Testis (tissue), 3 donors: Measurements from ENCODE around the gene EYS. TPM values are rescaled to one million over a fixed set of nuclear protein-coding genes. Genes with fewer than 3 reads are reported as not detected.

ENCODE experiments used
- DNase-seq: peaks from one replicate; pipeline ENCODE4 v3.0.0-alpha.2; 2019
- H3K27ac ChIP-seq, 2 donors: fragments of 200-600 bp; sonication (generic); one replicate each; pipeline ENCODE4 v1.5.1; 2019
- H3K27me3 ChIP-seq: fragments of 200-600 bp; sonication (generic); one replicate; pipeline ENCODE4 v1.5.1; 2019
- H3K36me3 ChIP-seq: fragments of 200-600 bp; sonication (generic); one replicate; pipeline ENCODE4 v1.5.1; 2017; ENCODE audit warnings: low read depth; ENCODE audit errors: missing control alignments
- H3K4me1 ChIP-seq: fragments of 200-600 bp; sonication (generic); one replicate; pipeline ENCODE4 v1.5.1; 2019
- H3K4me3 ChIP-seq, 2 donors: fragments of 200-600 bp; sonication (generic); one replicate each; pipeline ENCODE4 v1.5.1; 2017 to 2019
- H3K9me3 ChIP-seq: fragments of 200-600 bp; sonication (generic); one replicate; pipeline ENCODE4 v1.5.1; 2017
- CTCF ChIP-seq, 3 experiments: fragments of 450-650 bp in 2 of 3; fragments of 200-600 bp in 1 of 3; sonication (generic) in 1 of 3; IDR thresholded peaks; one replicate each; pipeline ENCODE4 v1.5.1; 2016 to 2019; ENCODE audit warnings: antibody characterized with exemption in 3 of 3, mild to moderate bottlenecking in 2 of 3, moderate library complexity in 1 of 3
- POLR2A ChIP-seq: fragments of 450-650 bp; IDR thresholded peaks from one replicate; pipeline ENCODE4 v1.6.1; 2017; ENCODE audit warnings: antibody characterized with exemption, mild to moderate bottlenecking, moderate library complexity
- WGBS, 2 donors: methylation state at CpG; one replicate each; pipeline ENCODE4 v1.1.5; 2018; 5-methylcytosine and 5-hydroxymethylcytosine counted together
- intact Hi-C: fragments of 100-400 bp; cut with DNase I; formaldehyde crosslinking; loops from one replicate; pipeline ENCODE4 v1.15.1; 2023; ENCODE audit warnings: low total_unique reads
- polyA plus RNA-seq: library from polyadenylated mRNA; stranded (reverse); fragments of 350-450 nt; fragmentation: Illumina TruSeq; extraction: RNeasy Lipid Tissue Mini Kit (QIAGEN cat#74804); gene quantifications from one replicate; pipeline ENCODE4 v1.2.3, GENCODE V29; 2014; ENCODE audit warnings: low read depth, low replicate concordance; ENCODE audit not compliant: insufficient read depth
- total RNA-seq, 2 donors: library from RNA; depleted of rRNA; stranded (reverse); fragments of >200 nt; gene quantifications; one replicate each; pipeline ENCODE4 v1.2.3, GENCODE V29; 2016

The EYS gene
- total and polyA plus RNA-seq, 3 donors from 2014 or later: 1.3 to 2.8 (median 2.6) TPM

GRCh38 chr6:63675138-63675537 lies 2031.9 kb downstream of the EYS start:
- no peak overlapping the region for H3K4me3 ChIP-seq
- WGBS, 2 donors: 52 to 58% methylated on average over 1 of the region's 1 CpG
- peaks cover 11% of the 10 kb centered on the region for H3K4me1 ChIP-seq
- DNase-seq: no peak
- H3K36me3 ChIP-seq: no peaks in the 10 kb centered on the region
- no peaks in the 10 kb centered on the region for H3K27me3 ChIP-seq
- H3K9me3 ChIP-seq: no peaks in the 10 kb centered on the region
- TF ChIP-seq POLR2A: no peak
- no peak overlapping the region for H3K27ac ChIP-seq
- intact Hi-C loops: no loop called here

GRCh38 chr6:63674635-63675034 lies 2032.4 kb downstream of the EYS start:
- no peak overlapping the region for H3K27ac ChIP-seq
- H3K9me3 ChIP-seq: no peaks in the 10 kb centered on the region
- intact Hi-C loops: no loop called here
- no peak overlapping the region for H3K4me3 ChIP-seq
- H3K4me1 ChIP-seq: peaks cover 11% of the 10 kb centered on the region
- no peaks in the 10 kb centered on the region for H3K27me3 ChIP-seq
- 42 to 53% methylated on average over 3 of the region's 3 CpGs for WGBS, 2 donors
- no peak for DNase-seq
- TF ChIP-seq CTCF (IDR thresholded peaks at IDR 0.05) (no peak), POLR2A (no peak)
- H3K36me3 ChIP-seq: no peaks in the 10 kb centered on the region

- WGBS, 2 donors: 88 to 96% methylated on average over 2 of the region's 2 CpGs
- DNase-seq: no peak
Observed at GRCh38 chr6:63673692-63674091, 2033.3 kb downstream of the EYS start.

GRCh38 chr6:63672582-63673129 lies 2034.4 kb downstream of the EYS start:
- no peaks in the 10 kb centered on the region for H3K27me3 ChIP-seq
- intact Hi-C loops: no loop called here
- 95 to 99% methylated on average over 3 of the region's 3 CpGs for WGBS, 2 donors
- no peaks in the 10 kb centered on the region for H3K36me3 ChIP-seq
- H3K27ac ChIP-seq: no peak overlapping the region
- H3K4me1 ChIP-seq: peaks cover 11% of the 10 kb centered on the region
- H3K4me3 ChIP-seq: no peak overlapping the region
- DNase-seq: no peak
- TF ChIP-seq CTCF (IDR thresholded peaks at IDR 0.05) (no peak), POLR2A (no peak)
- H3K9me3 ChIP-seq: no peaks in the 10 kb centered on the region

More at GRCh38 chr6:63673692-63674091, 2033.3 kb downstream of the EYS start:
- Histone ChIP-seq H3K27me3 (no peaks in the 10 kb centered on the region), H3K9me3 (no peaks in the 10 kb centered on the region), H3K4me1 (peaks cover 11% of the 10 kb centered on the region), H3K27ac (no peak overlapping the region), H3K4me3 (no peak overlapping the region), H3K36me3 (no peaks in the 10 kb centered on the region)
- TF ChIP-seq CTCF (IDR thresholded peaks at IDR 0.05): no peak
- TF ChIP-seq POLR2A: no peak
- intact Hi-C loops: no loop called here

- WGBS, 2 donors: 76% methylated on average over 6 of the region's 6 CpGs
- DNase-seq: no peak
- Histone ChIP-seq H3K4me1 (peaks cover 7% of the 10 kb centered on the region), H3K36me3 (no peaks in the 10 kb centered on the region), H3K9me3 (no peaks in the 10 kb centered on the region), H3K27ac (no peak overlapping the region), H3K27me3 (no peaks in the 10 kb centered on the region), H3K4me3 (no peak overlapping the region)
- intact Hi-C loops: no loop called here
- no peak for TF ChIP-seq POLR2A
- no peak for TF ChIP-seq CTCF (IDR thresholded peaks at IDR 0.05)
Observed at GRCh38 chr6:63671098-63671754, 2035.8 kb downstream of the EYS start.
